ENCODE data around the gene PABPN1L. TPM values are rescaled to one million over a fixed set of nuclear protein-coding genes. Genes with fewer than 3 reads are reported as not detected.

Gene PABPN1L
- total RNA-seq, 1 donor from 2014 or later, result not detected

GRCh38 chr16:88815227-88815626 lies 51.2 kb downstream of the PABPN1L start:
- DNase-seq (ENCODE audit: low read depth) (no peak), FAIRE-seq (no peak)
- TF ChIP-seq CTCF (IDR thresholded peaks at IDR 0.05; ENCODE audit: insufficient read depth, low read depth, low read length) (no peak), EZH2 (IDR thresholded peaks at IDR 0.05; ENCODE audit: insufficient read depth, low read length) (no peak)
- no peak overlapping the region for H3K27ac Mint-ChIP-seq (ENCODE audit: unreplicated experiment)
- Histone ChIP-seq H3K79me2 (ENCODE audit: insufficient read depth, low read length) (peaks cover 15% of the 10 kb centered on the region), H4K20me1 (ENCODE audit: insufficient read depth, low read length) (peaks cover 9% of the 10 kb centered on the region), H3K4me1 (ENCODE audit: insufficient read depth, low read length) (peaks cover 14% of the 10 kb centered on the region), H3K4me2 (ENCODE audit: low read length) (no peak overlapping the region), H3K27ac (ENCODE audit: low read depth, low read length) (no peak overlapping the region), H3K36me3 (ENCODE audit: insufficient read depth, low read length) (no peaks in the 10 kb centered on the region), H3K9ac (ENCODE audit: low read length) (no peak overlapping the region), H3K9me3 (ENCODE audit: insufficient read depth, low read depth, low read length) (no peaks in the 10 kb centered on the region), H3K27me3 (ENCODE audit: insufficient read depth, low read length) (no peaks in the 10 kb centered on the region), H3K4me3 (ENCODE audit: insufficient read depth, low read depth, low read length) (no peak overlapping the region), H2AFZ (ENCODE audit: low read depth, low read length) (no peak overlapping the region)
- peaks cover 1% of the 10 kb centered on the region for H3K36me3 Mint-ChIP-seq (ENCODE audit: low read depth, unreplicated experiment)
- H3K4me3 Mint-ChIP-seq (ENCODE audit: unreplicated experiment), result no peak overlapping the region
- H3K27me3 Mint-ChIP-seq (ENCODE audit: low read depth, unreplicated experiment), result no peaks in the 10 kb centered on the region
- no peaks in the 10 kb centered on the region for H3K9me3 Mint-ChIP-seq (ENCODE audit: unreplicated experiment)
- peaks cover 2% of the 10 kb centered on the region for H3K4me1 Mint-ChIP-seq (ENCODE audit: low read depth, unreplicated experiment)

GRCh38 chr16:88814144-88814502 lies 52.3 kb downstream of the PABPN1L start:
- H3K79me2 ChIP-seq (ENCODE audit: insufficient read depth, low read length), result peaks cover 26% of the 10 kb centered on the region
- no peak overlapping the region for H3K27ac ChIP-seq (ENCODE audit: low read depth, low read length)
- Mint-ChIP-seq H3K4me3 (ENCODE audit: unreplicated experiment) (no peak overlapping the region), H3K9me3 (ENCODE audit: unreplicated experiment) (no peaks in the 10 kb centered on the region), H3K27ac (ENCODE audit: unreplicated experiment) (no peak overlapping the region), H3K27me3 (ENCODE audit: low read depth, unreplicated experiment) (no peaks in the 10 kb centered on the region), H3K36me3 (ENCODE audit: low read depth, unreplicated experiment) (peaks cover 3% of the 10 kb centered on the region), H3K4me1 (ENCODE audit: low read depth, unreplicated experiment) (peaks cover 2% of the 10 kb centered on the region)
- no peak overlapping the region for H3K4me2 ChIP-seq (ENCODE audit: low read length)
- H3K36me3 ChIP-seq (ENCODE audit: insufficient read depth, low read length), result peaks cover 2% of the 10 kb centered on the region
- H3K27me3 ChIP-seq (ENCODE audit: insufficient read depth, low read length), result no peaks in the 10 kb centered on the region
- H3K4me3 ChIP-seq (ENCODE audit: insufficient read depth, low read depth, low read length), result no peak overlapping the region
- DNase-seq (ENCODE audit: low read depth) (no peak), FAIRE-seq (no peak)
- H3K4me1 ChIP-seq (ENCODE audit: insufficient read depth, low read length), result peaks cover 19% of the 10 kb centered on the region
- H3K9me3 ChIP-seq (ENCODE audit: insufficient read depth, low read depth, low read length), result no peaks in the 10 kb centered on the region
- H3K9ac ChIP-seq (ENCODE audit: low read length), result no peak overlapping the region
- peaks cover 20% of the 10 kb centered on the region for H4K20me1 ChIP-seq (ENCODE audit: insufficient read depth, low read length)
- no peak overlapping the region for H2AFZ ChIP-seq (ENCODE audit: low read depth, low read length)
- TF ChIP-seq CTCF (IDR thresholded peaks at IDR 0.05; ENCODE audit: insufficient read depth, low read depth, low read length) (no peak), EZH2 (IDR thresholded peaks at IDR 0.05; ENCODE audit: insufficient read depth, low read length) (no peak)

Other genes with a start within 250 kb of the PABPN1L start
- gene IL17C, start 228.1 kb downstream of the PABPN1L start, total RNA-seq, result 0.36 TPM in 1 of 2 replicates, not detected in the other
- 236 and 284 TPM in 2 replicates for gene CYBA, start 215.6 kb downstream of the PABPN1L start, total RNA-seq
- 50.3 and 63.9 TPM in 2 replicates for gene MVD, start 203.6 kb downstream of the PABPN1L start, total RNA-seq
- gene SNAI3, start 180.2 kb downstream of the PABPN1L start, total RNA-seq, result 0.22 and 0.48 TPM in 2 replicates
- gene RNF166, start 160.3 kb downstream of the PABPN1L start, total RNA-seq, result 15.4 and 15.6 TPM in 2 replicates
- gene CTU2, start 160.2 kb downstream of the PABPN1L start, total RNA-seq, result 18.3 and 22.5 TPM in 2 replicates
- gene PIEZO1, start 81.4 kb downstream of the PABPN1L start, total RNA-seq, result 239 and 247 TPM in 2 replicates
- 3.7 and 4.7 TPM in 2 replicates for gene CDT1, start 62.9 kb downstream of the PABPN1L start, total RNA-seq
- 132 and 143 TPM in 2 replicates for gene APRT, start 54.7 kb downstream of the PABPN1L start, total RNA-seq
- 31.1 and 31.7 TPM in 2 replicates for gene GALNS, start 9.7 kb downstream of the PABPN1L start, total RNA-seq
- 59.1 and 63.0 TPM in 2 replicates for gene TRAPPC2L, start 9.5 kb downstream of the PABPN1L start, total RNA-seq
- 2.2 and 2.4 TPM in 2 replicates for gene CBFA2T3, start 110.5 kb upstream of the PABPN1L start, total RNA-seq
- 17.0 and 19.1 TPM in 2 replicates for gene ACSF3, start 227.2 kb upstream of the PABPN1L start, total RNA-seq

All from astrocyte (in vitro differentiated cells and primary cell).